Right renal cortex interstitium (tissue), 3 donors: ENCODE measurements around the gene BEND5. TPM values are rescaled to one million over a fixed set of nuclear protein-coding genes. Genes with fewer than 3 reads are reported as not detected.

Source experiments
- DNase-seq, 3 donors: peaks; one replicate each; pipeline ENCODE4 v3.0.0-alpha.2; 2013; ENCODE audit warnings: low read depth in 3 of 3, low spot score in 2 of 3
- polyA plus RNA-seq, 3 donors: library from polyadenylated mRNA; unstranded; fragments of 120-200 nt; gene quantifications; one replicate each; pipeline ENCODE4 v1.2.1, GENCODE V29; 2013; ENCODE audit not compliant: insufficient read length in 3 of 3

Gene BEND5
- polyA plus RNA-seq, 3 donors = 28.3 to 30.2 (median 28.8) TPM

- DNase-seq = no peak
Measured at GRCh38 chr1:48684381-48684780, 92.3 kb downstream of the BEND5 start.

- no peak for DNase-seq
Measured at GRCh38 chr1:48683839-48684238, 92.9 kb downstream of the BEND5 start.

GRCh38 chr1:48681476-48682305 lies 95.0 kb downstream of the BEND5 start:
- no peak for DNase-seq

- no peak for DNase-seq
Measured at GRCh38 chr1:48680411-48681035, 96.2 kb downstream of the BEND5 start.

GRCh38 chr1:48679859-48680258 lies 96.8 kb downstream of the BEND5 start:
- no peak for DNase-seq

- DNase-seq = no peak
Measured at GRCh38 chr1:48678710-48679505, 97.8 kb downstream of the BEND5 start.
